Osteoblast (primary cell): ENCODE measurements around the gene SLC15A1. TPM values are rescaled to one million over a fixed set of nuclear protein-coding genes. Genes with fewer than 3 reads are reported as not detected.
A peak's percentile ranks its signal among the peaks of the same experiment; 100 is the strongest.

Experiments
- DNase-seq: peaks from one replicate; pipeline ENCODE4 v3.0.0; 2011; ENCODE audit warnings: low spot score, mixed read lengths; ENCODE audit not compliant: insufficient read length; ENCODE audit errors: missing footprints
- H2AFZ ChIP-seq: 2 replicates; pipeline ENCODE4 v1.6.0; 2011; ENCODE audit warnings: mild to moderate bottlenecking, low read length
- H3K27ac ChIP-seq: 2 replicates; pipeline ENCODE4 v1.5.1; 2011; ENCODE audit warnings: mild to moderate bottlenecking, low read depth, low read length, moderate library complexity
- H3K27me3 ChIP-seq: 2 replicates; pipeline ENCODE4 v1.6.0; 2012; ENCODE audit warnings: mild to moderate bottlenecking, control low read depth, inconsistent platforms, low read length, moderate library complexity; ENCODE audit not compliant: insufficient read depth
- H3K36me3 ChIP-seq: 2 replicates; pipeline ENCODE4 v1.5.1; 2011; ENCODE audit warnings: mild to moderate bottlenecking, low read length, control low read depth, moderate library complexity; ENCODE audit not compliant: insufficient read depth
- H3K4me1 ChIP-seq: 2 replicates; pipeline ENCODE4 v1.5.1; 2011; ENCODE audit warnings: mild to moderate bottlenecking, low read length, control low read depth, moderate library complexity; ENCODE audit not compliant: insufficient read depth
- H3K4me2 ChIP-seq: 2 replicates; pipeline ENCODE4 v1.6.0; 2011; ENCODE audit warnings: mild to moderate bottlenecking, low read length; ENCODE audit not compliant: insufficient read depth
- H3K4me3 ChIP-seq: fragments of 200-600 bp; sonication (generic); 3 replicates; pipeline ENCODE4 v1.5.1; 2012; ENCODE audit warnings: mild to moderate bottlenecking, low read length, inconsistent platforms; ENCODE audit not compliant: insufficient read depth
- H3K79me2 ChIP-seq: 2 replicates; pipeline ENCODE4 v1.6.0; 2012; ENCODE audit warnings: mild to moderate bottlenecking, low read length, control low read depth, inconsistent platforms; ENCODE audit not compliant: insufficient read depth
- H3K9me3 ChIP-seq: 2 replicates; pipeline ENCODE4 v1.5.1; 2011; ENCODE audit warnings: low read depth, low read length, control low read depth
- H4K20me1 ChIP-seq: 2 replicates; pipeline ENCODE4 v1.6.0; 2012; ENCODE audit warnings: mild to moderate bottlenecking, low read length, control low read depth; ENCODE audit not compliant: insufficient read depth
- CTCF ChIP-seq: IDR thresholded peaks from 2 replicates; pipeline ENCODE4 v1.5.1; 2011; ENCODE audit warnings: mild to moderate bottlenecking, low read depth, low read length, moderate library complexity; ENCODE audit errors: extremely low read depth
- total RNA-seq: library from RNA; depleted of rRNA; stranded (reverse); fragments of >200 nt; gene quantifications from 2 replicates; pipeline ENCODE4 v1.2.3, GENCODE V29; 2012

Gene SLC15A1
- total RNA-seq, 1 donor: not detected

- H3K27ac ChIP-seq: no peak overlapping the region
- H3K4me2 ChIP-seq: no peak overlapping the region
- H3K36me3 ChIP-seq: no peaks in the 10 kb centered on the region
- H3K4me1 ChIP-seq: peaks cover 4% of the 10 kb centered on the region
- peak; percentile 95 for DNase-seq
- no peak for TF ChIP-seq CTCF
- peaks cover 43% of the 10 kb centered on the region for H3K27me3 ChIP-seq
- H3K4me3 ChIP-seq: no peak overlapping the region
- H4K20me1 ChIP-seq: no peaks in the 10 kb centered on the region
- H3K79me2 ChIP-seq: no peaks in the 10 kb centered on the region
- H2AFZ ChIP-seq: no peak overlapping the region
- H3K9me3 ChIP-seq: peaks cover 3% of the 10 kb centered on the region
These were observed 3.0 kb downstream of the SLC15A1 start for GRCh38 chr13:98749501-98749900.

GRCh38 chr13:98746968-98747367 is 5.5 kb downstream of the SLC15A1 start:
- Histone ChIP-seq H3K4me1 (peaks cover 4% of the 10 kb centered on the region), H3K27me3 (peaks cover 35% of the 10 kb centered on the region), H3K4me3 (no peak overlapping the region), H3K79me2 (no peaks in the 10 kb centered on the region), H3K9me3 (no peaks in the 10 kb centered on the region), H2AFZ (no peak overlapping the region), H3K4me2 (no peak overlapping the region), H3K36me3 (no peaks in the 10 kb centered on the region), H3K27ac (no peak overlapping the region), H4K20me1 (no peaks in the 10 kb centered on the region)
- DNase-seq: no peak
- TF ChIP-seq CTCF: no peak

- Histone ChIP-seq H3K4me1 (no peaks in the 10 kb centered on the region), H3K79me2 (no peaks in the 10 kb centered on the region), H4K20me1 (no peaks in the 10 kb centered on the region), H3K36me3 (no peaks in the 10 kb centered on the region), H3K27ac (no peak overlapping the region), H2AFZ (no peak overlapping the region), H3K27me3 (peaks cover 14% of the 10 kb centered on the region), H3K4me3 (no peak overlapping the region), H3K9me3 (no peaks in the 10 kb centered on the region), H3K4me2 (no peak overlapping the region)
- TF ChIP-seq CTCF: no peak
- DNase-seq: no peak
These were observed 9.1 kb downstream of the SLC15A1 start for GRCh38 chr13:98743377-98743776.

GRCh38 chr13:98742961-98743360 is 9.5 kb downstream of the SLC15A1 start:
- Histone ChIP-seq H3K4me3 (no peak overlapping the region), H3K27me3 (peaks cover 11% of the 10 kb centered on the region), H3K79me2 (no peaks in the 10 kb centered on the region), H3K4me2 (no peak overlapping the region), H3K27ac (no peak overlapping the region), H2AFZ (no peak overlapping the region), H3K36me3 (no peaks in the 10 kb centered on the region), H3K9me3 (no peaks in the 10 kb centered on the region), H4K20me1 (no peaks in the 10 kb centered on the region), H3K4me1 (no peaks in the 10 kb centered on the region)
- no peak for DNase-seq
- no peak for TF ChIP-seq CTCF
